GM18520 (cell line): ENCODE results near the gene NEUROD2.
"Not testable (repeated sequence)": the region's sequence is repeated elsewhere in the genome, so short reads cannot be mapped to it uniquely, and the experiment has no call there.

Experiments
- ATAC-seq: cut with Tn5 transposase; IDR thresholded peaks from one replicate; pipeline ENCODE4 v1.9.1; 2021; ENCODE audit not compliant: unreplicated experiment

Gene NEUROD2

GRCh38 chr17:39603304-39604016, 4.3 kb downstream of the NEUROD2 start:
- ATAC-seq, result no peak

- ATAC-seq, result no peak
Observed at GRCh38 chr17:39602533-39603303, 5.0 kb downstream of the NEUROD2 start.

- no peak for ATAC-seq
Observed at GRCh38 chr17:39601758-39602532, 5.8 kb downstream of the NEUROD2 start.

GRCh38 chr17:39600997-39601597, 6.6 kb downstream of the NEUROD2 start:
- ATAC-seq, result no peak

- ATAC-seq, result no peak
Observed at GRCh38 chr17:39600288-39600996, 7.3 kb downstream of the NEUROD2 start.

- ATAC-seq, result no peak
Observed at GRCh38 chr17:39599665-39600231, 8.0 kb downstream of the NEUROD2 start.

GRCh38 chr17:39599004-39599664, 8.6 kb downstream of the NEUROD2 start:
- no peak for ATAC-seq

GRCh38 chr17:39598630-39599003, 9.1 kb downstream of the NEUROD2 start:
- ATAC-seq, result no peak

GRCh38 chr17:39598047-39598481, 9.7 kb downstream of the NEUROD2 start:
- ATAC-seq, result no peak

- ATAC-seq, result no peak
Observed at GRCh38 chr17:39597372-39598046, 10.2 kb downstream of the NEUROD2 start.

- no peak for ATAC-seq
Observed at GRCh38 chr17:39596543-39597267, 11.0 kb downstream of the NEUROD2 start.

GRCh38 chr17:39595928-39596510, 11.7 kb downstream of the NEUROD2 start:
- no peak for ATAC-seq

GRCh38 chr17:39595294-39595693, 12.4 kb downstream of the NEUROD2 start:
- ATAC-seq, result no peak

- ATAC-seq, result no peak
Observed at GRCh38 chr17:39593371-39593770, 14.3 kb downstream of the NEUROD2 start.

GRCh38 chr17:39591958-39592954, 15.5 kb downstream of the NEUROD2 start:
- no peak for ATAC-seq

GRCh38 chr17:39590180-39590579, 17.5 kb downstream of the NEUROD2 start:
- not testable (repeated sequence) for ATAC-seq

GRCh38 chr17:39582658-39583057, 25.1 kb downstream of the NEUROD2 start:
- ATAC-seq, result no peak
